SW 1271 (cell line): Measurements from ENCODE around the gene BCAM.
"Not testable (repeated sequence)": the region's sequence is repeated elsewhere in the genome, so short reads cannot be mapped to it uniquely, and the experiment has no call there.

ENCODE experiments used
- DNase-seq, 2 experiments: peaks; one replicate each; lab custom pipeline; 2025; lab: John Stamatoyannopoulos, UW

BCAM gene, protein sequence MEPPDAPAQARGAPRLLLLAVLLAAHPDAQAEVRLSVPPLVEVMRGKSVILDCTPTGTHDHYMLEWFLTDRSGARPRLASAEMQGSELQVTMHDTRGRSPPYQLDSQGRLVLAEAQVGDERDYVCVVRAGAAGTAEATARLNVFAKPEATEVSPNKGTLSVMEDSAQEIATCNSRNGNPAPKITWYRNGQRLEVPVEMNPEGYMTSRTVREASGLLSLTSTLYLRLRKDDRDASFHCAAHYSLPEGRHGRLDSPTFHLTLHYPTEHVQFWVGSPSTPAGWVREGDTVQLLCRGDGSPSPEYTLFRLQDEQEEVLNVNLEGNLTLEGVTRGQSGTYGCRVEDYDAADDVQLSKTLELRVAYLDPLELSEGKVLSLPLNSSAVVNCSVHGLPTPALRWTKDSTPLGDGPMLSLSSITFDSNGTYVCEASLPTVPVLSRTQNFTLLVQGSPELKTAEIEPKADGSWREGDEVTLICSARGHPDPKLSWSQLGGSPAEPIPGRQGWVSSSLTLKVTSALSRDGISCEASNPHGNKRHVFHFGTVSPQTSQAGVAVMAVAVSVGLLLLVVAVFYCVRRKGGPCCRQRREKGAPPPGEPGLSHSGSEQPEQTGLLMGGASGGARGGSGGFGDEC

DNA sequence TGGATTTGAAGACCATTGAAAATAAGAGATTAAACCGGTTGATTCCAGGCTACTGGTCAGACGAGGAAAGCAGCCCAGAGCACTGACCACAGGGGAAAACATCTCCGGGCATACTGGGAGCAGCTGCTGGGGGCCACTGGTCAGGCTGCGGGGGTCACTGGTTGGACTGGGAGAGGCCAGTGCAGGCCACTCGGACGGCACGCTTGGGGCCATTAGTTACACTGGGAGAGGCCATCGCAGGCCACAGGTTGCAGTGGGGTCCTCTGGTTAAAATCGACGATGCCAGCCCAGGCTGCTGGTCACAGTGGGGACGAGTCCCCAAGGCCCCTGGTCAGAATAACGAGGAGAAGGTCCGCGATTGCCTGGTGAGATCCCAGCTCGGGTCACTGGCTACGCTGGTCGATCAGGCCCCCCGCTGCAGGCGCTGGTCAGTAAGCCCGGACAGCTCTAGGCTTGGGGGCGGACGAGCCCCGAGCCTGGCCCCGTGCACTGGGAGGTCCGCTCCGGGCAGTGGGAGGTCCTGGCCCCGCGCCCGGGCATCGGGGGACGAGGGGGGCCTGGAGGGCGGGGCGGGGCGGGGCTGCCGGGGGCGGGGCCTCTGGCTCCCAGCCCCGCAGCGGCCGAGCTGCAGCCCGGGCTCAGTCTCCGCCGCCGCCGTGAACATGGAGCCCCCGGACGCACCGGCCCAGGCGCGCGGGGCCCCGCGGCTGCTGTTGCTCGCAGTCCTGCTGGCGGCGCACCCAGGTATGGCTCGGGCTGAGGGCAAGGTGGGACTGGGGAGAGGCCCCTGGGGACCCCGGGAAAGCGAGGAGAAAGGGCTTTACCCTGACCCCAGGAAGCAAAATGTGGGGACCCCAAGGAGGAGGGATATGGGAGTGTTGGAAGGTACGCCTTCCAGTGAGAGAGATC lies at the start of gene BCAM:
BCAM (plus strand) TSS at position 641 of the 909 bp plus-strand sequence; CDS start at position 663, 22 bp downstream.
- DNase-seq, result no peak

- DNase-seq, result no peak
Observed at GRCh38 chr19:44762038-44762437, 46.9 kb upstream of the BCAM start.

- DNase-seq, result no peak
Observed at GRCh38 chr19:44765033-44765948, 43.6 kb upstream of the BCAM start.

- no peak for DNase-seq
Observed at GRCh38 chr19:44765949-44766335, 43.0 kb upstream of the BCAM start.

GRCh38 chr19:44767295-44768180 lies 41.4 kb upstream of the BCAM start:
- DNase-seq, result no peak

- peak; percentile 74 to 89 for DNase-seq
Observed at GRCh38 chr19:44770550-44771257, 38.2 kb upstream of the BCAM start.

- DNase-seq, result not testable (repeated sequence)
Observed at GRCh38 chr19:44772144-44772543, 36.8 kb upstream of the BCAM start.

DNA sequence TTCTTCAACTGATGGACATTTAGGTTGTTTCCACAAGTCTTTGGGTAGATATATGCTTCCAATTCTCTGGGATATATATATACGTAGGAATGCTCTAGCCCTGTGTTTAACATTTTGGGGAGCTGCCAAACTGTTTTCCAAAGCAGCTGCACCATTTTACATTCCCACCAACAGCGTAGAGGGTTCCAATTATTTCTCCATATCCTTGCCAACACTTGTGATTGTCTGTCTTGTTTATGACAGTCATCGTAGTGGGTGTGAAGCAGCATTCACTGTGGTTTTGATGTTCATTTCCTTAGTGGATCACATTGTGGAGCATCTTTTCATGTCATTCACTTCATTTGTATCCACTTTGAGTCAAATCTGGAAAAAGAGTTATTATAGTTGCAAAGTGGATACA lies 35.9 kb upstream of the BCAM start:
- no peak for DNase-seq

- DNase-seq, result no peak
Observed at GRCh38 chr19:44775676-44776240, 33.1 kb upstream of the BCAM start.

DNA sequence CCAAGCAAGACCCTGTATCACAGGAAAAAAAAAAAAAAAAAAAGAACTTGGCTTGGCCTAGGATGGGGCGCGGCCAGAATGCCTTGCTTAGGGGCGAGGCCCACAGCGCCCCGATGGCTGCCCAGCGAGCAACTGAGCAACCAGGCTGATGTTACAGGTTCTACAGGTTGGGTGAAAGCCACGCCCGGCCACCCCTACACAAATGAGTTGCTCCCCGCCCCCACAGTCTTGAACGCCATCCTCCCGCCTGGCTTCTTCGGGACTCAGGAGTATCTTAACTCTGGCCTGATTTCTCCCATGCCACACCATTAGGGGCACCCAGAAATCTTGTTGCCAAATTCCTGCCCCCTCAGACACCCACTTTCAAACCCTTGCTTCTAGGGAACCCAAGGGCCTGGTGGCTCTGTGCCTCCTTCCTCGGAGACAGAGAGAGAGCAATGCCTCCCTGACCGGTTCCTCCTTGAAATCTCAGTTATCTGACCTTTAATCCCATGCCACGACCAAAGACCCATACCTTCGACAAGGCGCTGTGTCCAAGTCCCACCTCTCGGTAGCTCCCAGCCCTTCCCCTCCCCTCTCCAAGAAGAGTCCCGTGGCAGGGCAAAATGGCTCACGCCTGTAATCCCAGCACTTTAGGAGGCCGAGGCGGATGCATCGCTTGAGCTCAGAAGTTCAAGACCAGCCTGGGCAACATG lies 32.4 kb upstream of the BCAM start:
- DNase-seq, result no peak

GRCh38 chr19:44777715-44778347 lies 31.1 kb upstream of the BCAM start, which contains the start of gene CBLC:
Gene CBLC (plus strand): TSS chr19:44777890. CDS start chr19:44777932, 42 bp downstream.
- DNase-seq, result no peak

- no peak for DNase-seq
Observed at GRCh38 chr19:44779150-44779549, 29.8 kb upstream of the BCAM start.

GRCh38 chr19:44781694-44782093 lies 27.2 kb upstream of the BCAM start:
- DNase-seq, result not testable (repeated sequence)

DNA sequence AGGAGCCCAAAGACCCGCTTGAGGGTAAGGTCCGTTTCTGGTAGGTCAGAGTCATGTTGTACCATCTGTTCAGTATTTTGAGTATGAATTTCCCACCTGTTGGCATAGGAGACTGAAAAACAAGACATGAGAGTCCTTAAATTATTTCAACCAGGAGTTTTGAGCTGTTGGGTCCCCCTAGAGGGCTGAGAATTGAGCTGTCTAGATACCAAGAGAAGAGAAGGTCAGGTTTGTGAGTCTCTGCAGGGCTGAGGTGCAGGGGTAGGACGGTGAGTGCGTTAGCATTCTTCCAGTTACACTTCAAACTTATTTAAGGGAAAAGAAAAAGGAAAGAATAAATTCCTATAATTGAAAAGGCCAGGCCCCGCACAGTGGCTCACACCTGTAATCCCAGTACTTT lies 26.2 kb upstream of the BCAM start:
- DNase-seq, result no peak

DNA sequence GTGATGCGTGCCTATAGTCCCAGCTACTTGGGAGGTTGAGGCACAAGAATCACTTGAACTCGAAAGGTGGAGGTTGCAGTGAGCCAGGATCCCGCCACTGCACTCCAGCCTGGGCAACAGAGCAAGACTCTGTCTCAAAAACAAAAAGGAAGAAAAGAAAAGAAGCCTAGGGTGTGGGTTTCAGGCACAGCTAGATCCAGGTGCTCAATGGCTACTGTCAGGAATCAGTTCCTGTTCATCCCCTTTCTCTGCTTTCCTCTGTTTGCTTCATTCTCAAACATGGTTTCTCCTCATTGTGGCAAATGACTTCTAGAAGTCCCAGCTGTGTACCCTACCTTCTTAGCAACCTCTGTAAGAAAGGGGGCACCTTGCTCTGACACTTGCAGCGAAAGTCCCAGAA lies 25.4 kb upstream of the BCAM start:
- no peak for DNase-seq

DNA sequence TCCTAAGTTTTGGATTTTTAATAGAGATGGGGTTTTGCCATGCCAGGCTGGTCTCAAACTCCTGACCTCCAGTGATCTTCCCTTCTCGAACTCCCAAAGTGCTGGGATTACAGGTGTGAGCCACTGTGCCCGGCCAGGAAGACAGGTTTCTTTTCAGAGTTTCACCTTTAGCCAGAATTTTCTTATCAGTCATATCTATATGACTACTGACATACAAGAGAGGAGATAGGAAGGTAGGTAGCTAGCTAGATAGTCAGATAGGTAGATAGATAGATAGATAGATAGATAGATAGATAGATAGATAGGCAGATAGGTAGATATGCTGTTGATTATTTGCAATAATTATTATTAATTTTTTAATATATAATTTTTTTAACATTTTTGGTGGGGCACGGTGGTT lies 23.6 kb upstream of the BCAM start:
- no peak for DNase-seq

- no peak for DNase-seq
Observed at GRCh38 chr19:44785993-44786392, 22.9 kb upstream of the BCAM start.

GRCh38 chr19:44788971-44789370 lies 19.9 kb upstream of the BCAM start:
- DNase-seq, result no peak
